C4-2B (cell line): Measurements from ENCODE around the gene ACADSB.

Source experiments
- H3K27ac ChIP-seq: fragments of 450-650 bp; 2 replicates; pipeline ENCODE4 v1.5.1; 2017
- ZFX ChIP-seq: fragments of 450-650 bp; IDR thresholded peaks from 2 replicates; pipeline ENCODE4 v1.6.1; 2017
- TF ChIP-seq, protein P1 (sequence below): fragments of 450-650 bp; conservative IDR thresholded peaks from 2 replicates; pipeline ENCODE4 v1.5.1; 2017; ENCODE audit warnings: mild to moderate bottlenecking

ACADSB gene

DNA sequence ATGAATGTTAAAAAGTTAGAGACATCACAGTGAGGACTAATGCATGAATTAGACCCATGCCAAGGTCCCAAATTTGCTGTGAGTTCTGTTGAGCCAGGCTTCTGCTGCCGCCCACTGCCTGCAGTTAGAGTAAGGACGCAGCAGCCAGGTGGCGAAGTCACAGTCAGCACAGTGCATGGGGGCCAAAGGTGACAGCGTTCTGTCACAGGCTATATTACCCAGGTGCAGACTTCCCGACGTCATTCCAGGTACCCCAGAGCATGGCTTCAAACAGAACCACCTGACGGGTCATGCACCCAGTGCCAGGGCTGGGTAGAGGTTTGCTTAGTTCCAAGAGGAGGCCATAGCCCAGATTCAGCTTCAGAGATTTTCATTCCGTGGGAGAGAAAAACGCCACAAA, 93.1 kb downstream of the ACADSB start:
- no peak overlapping the region for H3K27ac ChIP-seq
- TF ChIP-seq ZFX = no peak
- TF ChIP-seq, protein P1, sequence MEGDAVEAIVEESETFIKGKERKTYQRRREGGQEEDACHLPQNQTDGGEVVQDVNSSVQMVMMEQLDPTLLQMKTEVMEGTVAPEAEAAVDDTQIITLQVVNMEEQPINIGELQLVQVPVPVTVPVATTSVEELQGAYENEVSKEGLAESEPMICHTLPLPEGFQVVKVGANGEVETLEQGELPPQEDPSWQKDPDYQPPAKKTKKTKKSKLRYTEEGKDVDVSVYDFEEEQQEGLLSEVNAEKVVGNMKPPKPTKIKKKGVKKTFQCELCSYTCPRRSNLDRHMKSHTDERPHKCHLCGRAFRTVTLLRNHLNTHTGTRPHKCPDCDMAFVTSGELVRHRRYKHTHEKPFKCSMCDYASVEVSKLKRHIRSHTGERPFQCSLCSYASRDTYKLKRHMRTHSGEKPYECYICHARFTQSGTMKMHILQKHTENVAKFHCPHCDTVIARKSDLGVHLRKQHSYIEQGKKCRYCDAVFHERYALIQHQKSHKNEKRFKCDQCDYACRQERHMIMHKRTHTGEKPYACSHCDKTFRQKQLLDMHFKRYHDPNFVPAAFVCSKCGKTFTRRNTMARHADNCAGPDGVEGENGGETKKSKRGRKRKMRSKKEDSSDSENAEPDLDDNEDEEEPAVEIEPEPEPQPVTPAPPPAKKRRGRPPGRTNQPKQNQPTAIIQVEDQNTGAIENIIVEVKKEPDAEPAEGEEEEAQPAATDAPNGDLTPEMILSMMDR = no peak

DNA sequence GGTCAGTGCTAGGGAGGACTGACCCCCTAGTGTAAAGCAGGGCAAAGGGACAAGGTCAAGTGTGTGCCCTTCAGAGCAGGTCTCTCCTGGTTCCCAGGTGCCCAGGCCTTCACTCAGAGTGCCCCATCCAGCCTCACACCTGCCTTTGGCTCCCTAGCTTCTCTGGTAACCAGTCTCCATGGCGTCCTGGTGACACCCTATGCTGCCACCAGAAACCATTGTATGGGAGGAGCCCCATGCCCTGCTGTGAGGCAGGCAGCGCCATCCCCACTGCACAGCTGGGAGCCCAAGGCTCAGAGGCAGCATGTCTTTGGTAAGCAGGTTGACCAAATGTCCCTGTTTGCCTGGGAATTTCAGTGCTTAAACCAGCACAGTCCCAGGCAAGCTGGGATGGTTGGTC, 93.9 kb downstream of the ACADSB start:
- TF ChIP-seq ZFX = no peak
- TF ChIP-seq, protein P1 = no peak
- H3K27ac ChIP-seq = no peak overlapping the region

DNA sequence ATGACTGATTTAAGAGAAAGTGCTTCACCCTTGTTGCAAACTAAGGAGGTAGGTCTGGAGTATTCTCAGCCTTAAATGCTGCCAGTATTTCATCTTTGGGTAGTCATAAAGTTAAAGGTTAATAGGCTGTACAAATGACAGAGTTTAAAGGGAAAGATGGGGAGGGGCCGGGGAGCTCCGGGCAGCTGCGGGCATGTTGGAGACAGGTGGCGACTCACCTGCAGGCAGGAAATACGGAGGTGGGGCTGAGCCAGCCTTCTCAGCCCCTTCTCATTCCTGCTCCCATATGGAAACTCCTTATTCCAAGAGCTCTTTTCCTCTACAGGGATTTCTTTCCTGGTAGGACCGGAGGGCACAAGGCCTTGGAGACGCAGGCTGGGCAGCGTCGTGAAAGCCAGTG, 95.1 kb downstream of the ACADSB start:
- H3K27ac ChIP-seq = no peak overlapping the region
- TF ChIP-seq ZFX = no peak
- TF ChIP-seq, protein P1 = no peak
